GM12874 (cell line): Measurements from ENCODE around the gene TSPAN18.

Source experiments
- TF ChIP-seq, protein P1 (sequence below): IDR thresholded peaks from 2 replicates; pipeline ENCODE4 v1.5.1; 2011; ENCODE audit warnings: low read depth, mild to moderate bottlenecking, control low read depth, low read length, moderate library complexity; ENCODE audit not compliant: insufficient read depth

The TSPAN18 gene

GRCh38 chr11:44741976-44742375 is 15.2 kb downstream of the TSPAN18 start:
- TF ChIP-seq, protein P1, sequence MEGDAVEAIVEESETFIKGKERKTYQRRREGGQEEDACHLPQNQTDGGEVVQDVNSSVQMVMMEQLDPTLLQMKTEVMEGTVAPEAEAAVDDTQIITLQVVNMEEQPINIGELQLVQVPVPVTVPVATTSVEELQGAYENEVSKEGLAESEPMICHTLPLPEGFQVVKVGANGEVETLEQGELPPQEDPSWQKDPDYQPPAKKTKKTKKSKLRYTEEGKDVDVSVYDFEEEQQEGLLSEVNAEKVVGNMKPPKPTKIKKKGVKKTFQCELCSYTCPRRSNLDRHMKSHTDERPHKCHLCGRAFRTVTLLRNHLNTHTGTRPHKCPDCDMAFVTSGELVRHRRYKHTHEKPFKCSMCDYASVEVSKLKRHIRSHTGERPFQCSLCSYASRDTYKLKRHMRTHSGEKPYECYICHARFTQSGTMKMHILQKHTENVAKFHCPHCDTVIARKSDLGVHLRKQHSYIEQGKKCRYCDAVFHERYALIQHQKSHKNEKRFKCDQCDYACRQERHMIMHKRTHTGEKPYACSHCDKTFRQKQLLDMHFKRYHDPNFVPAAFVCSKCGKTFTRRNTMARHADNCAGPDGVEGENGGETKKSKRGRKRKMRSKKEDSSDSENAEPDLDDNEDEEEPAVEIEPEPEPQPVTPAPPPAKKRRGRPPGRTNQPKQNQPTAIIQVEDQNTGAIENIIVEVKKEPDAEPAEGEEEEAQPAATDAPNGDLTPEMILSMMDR = no peak

- TF ChIP-seq, protein P1 = no peak
Measured at GRCh38 chr11:44742508-44743246, 15.9 kb downstream of the TSPAN18 start.

DNA sequence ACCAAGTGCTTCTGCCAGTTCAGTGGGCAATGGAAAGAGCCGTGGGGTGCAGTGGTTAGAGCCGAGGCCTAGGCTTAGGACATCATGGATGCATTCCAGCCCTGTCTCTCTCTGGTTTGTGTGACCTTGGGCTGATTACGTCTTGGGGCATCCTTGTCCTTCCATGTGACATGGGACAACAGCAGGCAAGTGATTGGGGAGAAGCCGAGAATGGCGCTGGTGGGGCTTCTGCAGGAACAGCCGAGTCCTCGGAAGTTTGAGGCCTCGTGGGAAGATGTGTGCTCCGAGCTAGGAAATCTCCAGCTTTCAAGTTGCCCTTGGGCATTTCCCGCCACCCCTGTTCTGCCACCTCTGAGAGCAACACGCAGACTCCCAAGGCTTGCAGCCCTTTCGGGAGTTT is 16.6 kb downstream of the TSPAN18 start:
- TF ChIP-seq, protein P1 = no peak

DNA sequence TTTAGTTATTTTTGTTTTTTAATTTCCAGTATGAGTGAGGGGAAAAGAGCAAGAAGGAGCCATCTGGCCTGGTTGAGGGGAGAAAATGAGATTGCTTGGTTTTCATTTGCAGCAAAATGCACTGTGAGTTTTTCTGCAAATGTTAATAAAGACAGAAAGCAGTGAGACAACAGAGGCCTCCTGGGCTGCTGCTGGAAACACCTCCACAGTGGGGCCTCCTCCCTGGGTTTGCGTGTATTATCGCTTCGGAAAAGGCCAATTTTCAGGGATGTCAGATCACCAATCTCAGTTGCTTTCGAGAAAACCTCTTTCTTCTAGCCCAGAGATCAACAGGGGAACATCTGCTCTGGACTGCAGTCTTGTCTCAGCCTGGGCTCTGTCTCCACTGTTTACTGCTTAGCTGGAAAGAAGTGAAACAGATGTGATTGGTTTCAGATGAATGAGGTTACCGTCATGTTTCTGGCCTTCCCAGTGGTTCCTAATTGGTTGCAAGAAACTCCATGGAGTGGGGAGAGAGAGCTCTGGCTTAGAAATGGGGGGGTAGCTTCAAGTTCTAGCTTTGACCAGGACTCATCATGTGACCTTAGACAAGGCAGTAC is 17.3 kb downstream of the TSPAN18 start:
- TF ChIP-seq, protein P1 = no peak

GRCh38 chr11:44746894-44747293 is 20.1 kb downstream of the TSPAN18 start:
- TF ChIP-seq, protein P1 = no peak

GRCh38 chr11:44747316-44747715 is 20.6 kb downstream of the TSPAN18 start:
- TF ChIP-seq, protein P1 = no peak

DNA sequence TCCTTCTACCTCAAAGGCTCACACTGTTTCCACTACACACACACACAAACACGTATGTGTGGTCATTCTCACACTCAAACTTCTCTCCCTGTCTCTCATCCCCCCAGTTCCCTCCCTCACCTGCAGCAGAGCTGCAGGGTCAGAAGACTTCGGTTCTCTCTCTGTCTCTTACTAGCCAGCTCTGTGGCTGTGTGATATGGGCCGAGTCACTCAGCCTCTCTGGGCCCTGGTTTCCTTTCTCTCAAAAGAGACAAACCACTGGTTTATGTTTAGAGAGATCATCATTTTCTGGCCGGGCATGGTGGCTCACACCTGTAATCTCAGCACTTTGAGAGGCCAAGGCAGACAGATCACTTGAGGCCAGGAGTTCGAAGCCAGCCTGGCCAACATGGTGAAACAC is 21.1 kb downstream of the TSPAN18 start:
- TF ChIP-seq, protein P1 = no peak
